Suprapubic skin (tissue), 4 donors: ENCODE data around the gene SPINK4. TPM values are rescaled to one million over a fixed set of nuclear protein-coding genes. Genes with fewer than 3 reads are reported as not detected.

Source experiments
- DNase-seq, 2 donors: peaks; one replicate each; pipeline ENCODE4 v3.0.0-alpha.2; 2019; ENCODE audit warnings: low spot score in 2 of 2
- H3K27ac ChIP-seq: fragments of 200-600 bp; sonication (generic); one replicate; pipeline ENCODE4 v1.5.1; 2019
- H3K27me3 ChIP-seq: fragments of 200-600 bp; sonication (generic); one replicate; pipeline ENCODE4 v1.5.1; 2019
- H3K36me3 ChIP-seq: fragments of 200-600 bp; sonication (generic); one replicate; pipeline ENCODE4 v1.5.1; 2019
- H3K4me1 ChIP-seq: fragments of 200-600 bp; sonication (generic); one replicate; pipeline ENCODE4 v1.5.1; 2019
- H3K4me3 ChIP-seq: fragments of 200-600 bp; sonication (generic); one replicate; pipeline ENCODE4 v1.5.1; 2019; ENCODE audit warnings: mild to moderate bottlenecking
- H3K9me3 ChIP-seq: fragments of 200-600 bp; sonication (generic); one replicate; pipeline ENCODE4 v1.5.1; 2019
- EP300 ChIP-seq: sonication (generic); formaldehyde crosslinking; IDR thresholded peaks from one replicate; pipeline ENCODE4 v1.6.1; 2017; ENCODE audit warnings: antibody characterized with exemption
- POLR2A ChIP-seq, 2 donors: fragments of 450-650 bp; IDR thresholded peaks; one replicate each; pipeline ENCODE4 v1.6.1; 2017; ENCODE audit warnings: antibody characterized with exemption in 2 of 2, mild to moderate bottlenecking in 2 of 2, moderate library complexity in 2 of 2
- POLR2AphosphoS5 ChIP-seq, 3 donors: sonication (generic); formaldehyde crosslinking; IDR thresholded peaks; one replicate each; pipeline ENCODE4 v1.6.1; 2017; ENCODE audit warnings: antibody characterized with exemption in 3 of 3
- WGBS: methylation state at CpG from one replicate; pipeline ENCODE4 v1.1.5; 2018; 5-methylcytosine and 5-hydroxymethylcytosine counted together
- total RNA-seq, 4 donors: library from RNA; depleted of rRNA; stranded (reverse); fragments of >200 nt; gene quantifications; one replicate each; pipeline ENCODE4 v1.1.0, GENCODE V29; 2016
- TF ChIP-seq, protein P1 (sequence below), 2 donors: fragments of 200-600 bp in 1 of 2; fragments of 450-650 bp in 1 of 2; sonication (generic) in 1 of 2; IDR thresholded peaks; one replicate each; pipeline ENCODE4 v1.5.1; 2016 to 2019; ENCODE audit warnings: antibody characterized with exemption in 2 of 2, mild to moderate bottlenecking in 1 of 2, moderate library complexity in 1 of 2

The SPINK4 gene, protein sequence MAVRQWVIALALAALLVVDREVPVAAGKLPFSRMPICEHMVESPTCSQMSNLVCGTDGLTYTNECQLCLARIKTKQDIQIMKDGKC
- not detected for total RNA-seq

DNA sequence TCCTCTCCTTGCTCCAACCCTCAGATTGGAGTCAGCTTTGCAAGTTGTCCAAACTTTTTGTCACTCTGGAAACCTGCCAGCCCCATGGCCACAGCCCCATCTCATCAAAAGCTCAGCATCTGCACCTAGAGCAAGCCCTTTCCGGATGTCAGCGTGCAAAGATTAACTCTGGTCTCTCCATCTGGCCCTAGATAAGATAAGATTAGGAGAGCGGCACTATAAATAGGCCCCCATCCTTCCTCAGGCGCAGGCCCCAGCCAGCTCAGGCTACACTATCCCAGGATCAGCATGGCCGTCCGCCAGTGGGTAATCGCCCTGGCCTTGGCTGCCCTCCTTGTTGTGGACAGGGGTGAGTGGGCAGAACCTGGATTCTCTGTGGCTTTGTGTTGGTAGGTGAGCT lies at the start of gene SPINK4:
Gene SPINK4 (plus strand): TSS at position 247 of the 400 bp plus-strand sequence. CDS start 42 bp downstream, at position 289.
- H3K4me1 ChIP-seq: peaks cover 5% of the 10 kb centered on the region
- H3K36me3 ChIP-seq: no peaks in the 10 kb centered on the region
- H3K4me3 ChIP-seq: no peak within 1 kb of the TSS
- H3K27ac ChIP-seq: no peak within 1 kb of the TSS
- no peaks in the 10 kb centered on the region for H3K27me3 ChIP-seq
- 61% methylated on average over 3 of the region's 7 CpGs for whole genome bisulfite sequencing
- DNase-seq: peak; percentile 59 to 70
- TF ChIP-seq, protein P1, sequence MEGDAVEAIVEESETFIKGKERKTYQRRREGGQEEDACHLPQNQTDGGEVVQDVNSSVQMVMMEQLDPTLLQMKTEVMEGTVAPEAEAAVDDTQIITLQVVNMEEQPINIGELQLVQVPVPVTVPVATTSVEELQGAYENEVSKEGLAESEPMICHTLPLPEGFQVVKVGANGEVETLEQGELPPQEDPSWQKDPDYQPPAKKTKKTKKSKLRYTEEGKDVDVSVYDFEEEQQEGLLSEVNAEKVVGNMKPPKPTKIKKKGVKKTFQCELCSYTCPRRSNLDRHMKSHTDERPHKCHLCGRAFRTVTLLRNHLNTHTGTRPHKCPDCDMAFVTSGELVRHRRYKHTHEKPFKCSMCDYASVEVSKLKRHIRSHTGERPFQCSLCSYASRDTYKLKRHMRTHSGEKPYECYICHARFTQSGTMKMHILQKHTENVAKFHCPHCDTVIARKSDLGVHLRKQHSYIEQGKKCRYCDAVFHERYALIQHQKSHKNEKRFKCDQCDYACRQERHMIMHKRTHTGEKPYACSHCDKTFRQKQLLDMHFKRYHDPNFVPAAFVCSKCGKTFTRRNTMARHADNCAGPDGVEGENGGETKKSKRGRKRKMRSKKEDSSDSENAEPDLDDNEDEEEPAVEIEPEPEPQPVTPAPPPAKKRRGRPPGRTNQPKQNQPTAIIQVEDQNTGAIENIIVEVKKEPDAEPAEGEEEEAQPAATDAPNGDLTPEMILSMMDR (IDR thresholded peaks at IDR 0.05): no peak
- TF ChIP-seq POLR2AphosphoS5 (IDR thresholded peaks at IDR 0.05): no peak
- TF ChIP-seq POLR2A (IDR thresholded peaks at IDR 0.05): no peak
- no peak for TF ChIP-seq EP300
- no peaks in the 10 kb centered on the region for H3K9me3 ChIP-seq

DNA sequence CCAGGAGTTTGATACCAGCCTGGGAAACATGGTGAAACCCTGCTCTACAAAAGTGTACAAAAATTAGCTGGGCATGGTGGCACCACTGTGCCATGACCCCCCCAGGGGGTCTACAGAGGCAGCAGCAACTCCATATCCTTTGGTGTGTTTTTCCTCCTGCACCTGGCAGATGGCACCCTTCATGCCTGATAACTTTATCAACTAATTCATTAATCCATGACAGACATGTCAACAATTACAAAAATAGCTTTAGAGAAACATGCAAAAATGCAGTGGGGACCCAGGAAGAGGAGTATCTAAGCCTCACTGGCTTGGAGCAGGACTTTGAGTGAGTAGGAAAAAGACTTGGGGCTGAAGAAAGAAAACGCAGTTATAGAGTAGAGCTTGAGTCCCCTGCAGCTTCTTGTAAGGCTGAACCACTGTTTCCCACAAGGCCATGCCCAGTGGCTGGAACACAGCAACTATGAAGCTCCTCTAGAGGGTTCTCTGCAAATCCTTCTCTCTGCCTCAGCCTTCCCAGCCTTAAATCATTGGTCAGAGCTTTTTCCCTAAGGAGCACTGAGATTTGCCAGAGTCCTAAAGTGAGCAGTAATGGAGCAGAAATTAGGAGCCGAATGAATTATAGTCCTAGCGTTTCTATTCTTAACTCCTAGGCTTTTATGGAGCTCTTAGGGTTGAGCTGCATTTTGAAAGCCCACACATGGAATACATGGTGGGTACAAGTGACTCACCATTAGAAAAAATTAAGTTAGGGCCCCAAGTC lies 47.3 kb upstream of the SPINK4 start:
- H3K4me3 ChIP-seq: no peak overlapping the region
- H3K4me1 ChIP-seq: peaks cover 36% of the 10 kb centered on the region
- no peak for DNase-seq
- H3K27ac ChIP-seq: no peak overlapping the region
- no peak for TF ChIP-seq POLR2AphosphoS5 (IDR thresholded peaks at IDR 0.05)
- TF ChIP-seq, protein P1 (IDR thresholded peaks at IDR 0.05): no peak
- no peak for TF ChIP-seq POLR2A (IDR thresholded peaks at IDR 0.05)
- no peak for TF ChIP-seq EP300
- no peaks in the 10 kb centered on the region for H3K9me3 ChIP-seq
- no peaks in the 10 kb centered on the region for H3K36me3 ChIP-seq
- WGBS: 70% methylated on average over 3 of the region's 3 CpGs
- no peaks in the 10 kb centered on the region for H3K27me3 ChIP-seq

DNA sequence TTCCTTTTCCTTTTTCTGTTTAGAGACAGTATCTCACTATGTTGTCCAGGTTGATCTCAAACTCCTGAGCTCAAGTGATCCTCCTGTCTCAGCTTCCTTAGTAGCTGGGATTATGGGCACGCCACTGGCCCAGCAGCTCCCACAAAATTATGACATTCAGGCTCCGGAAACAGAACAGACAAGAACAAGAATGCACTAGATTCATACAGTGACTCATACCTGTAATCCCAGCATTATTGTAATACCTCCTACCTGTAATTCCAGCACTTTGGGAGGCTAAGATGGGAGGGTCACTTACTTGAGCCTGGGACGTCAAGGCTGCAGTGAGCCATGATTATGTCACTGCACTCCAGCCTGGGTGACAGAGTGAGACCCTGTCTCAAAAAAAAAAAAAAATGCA lies 46.1 kb upstream of the SPINK4 start:
- Histone ChIP-seq H3K4me3 (no peak overlapping the region), H3K4me1 (peaks cover 38% of the 10 kb centered on the region), H3K9me3 (no peaks in the 10 kb centered on the region), H3K36me3 (no peaks in the 10 kb centered on the region), H3K27me3 (no peaks in the 10 kb centered on the region), H3K27ac (no peak overlapping the region)
- WGBS: 69% methylated on average over 3 of the region's 3 CpGs
- TF ChIP-seq POLR2A (IDR thresholded peaks at IDR 0.05) (no peak), EP300 (no peak), POLR2AphosphoS5 (IDR thresholded peaks at IDR 0.05) (no peak)
- TF ChIP-seq, protein P1 (IDR thresholded peaks at IDR 0.05): no peak
- no peak for DNase-seq

DNA sequence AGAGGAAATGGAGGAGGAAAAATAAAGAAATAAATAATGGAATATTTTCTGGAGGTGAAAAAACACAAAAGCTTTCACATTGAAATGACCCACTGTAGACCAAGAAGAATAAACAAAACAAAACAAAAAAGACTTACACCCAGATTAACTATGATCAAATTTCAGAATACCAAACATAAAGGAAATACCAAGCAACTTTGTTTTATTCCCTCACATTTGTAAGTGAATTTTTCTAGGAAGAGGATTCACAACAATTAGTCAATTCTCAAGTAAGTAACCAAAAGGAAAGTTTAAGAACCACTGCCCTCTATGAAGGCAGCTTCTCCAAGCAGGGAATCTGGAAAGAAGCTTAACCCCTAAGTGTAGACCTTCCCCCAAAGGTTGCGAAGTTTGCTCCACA lies 43.2 kb upstream of the SPINK4 start:
- Histone ChIP-seq H3K36me3 (no peaks in the 10 kb centered on the region), H3K27me3 (no peaks in the 10 kb centered on the region), H3K4me3 (no peak overlapping the region), H3K9me3 (no peaks in the 10 kb centered on the region), H3K27ac (peak overlapping the region; percentile 67), H3K4me1 (peaks cover 29% of the 10 kb centered on the region)
- 92% methylated on average over 1 of the region's 1 CpG for WGBS
- DNase-seq: no peak
- TF ChIP-seq, protein P1 (IDR thresholded peaks at IDR 0.05): no peak
- TF ChIP-seq POLR2AphosphoS5 (IDR thresholded peaks at IDR 0.05) (no peak), EP300 (no peak), POLR2A (IDR thresholded peaks at IDR 0.05) (no peak)

DNA sequence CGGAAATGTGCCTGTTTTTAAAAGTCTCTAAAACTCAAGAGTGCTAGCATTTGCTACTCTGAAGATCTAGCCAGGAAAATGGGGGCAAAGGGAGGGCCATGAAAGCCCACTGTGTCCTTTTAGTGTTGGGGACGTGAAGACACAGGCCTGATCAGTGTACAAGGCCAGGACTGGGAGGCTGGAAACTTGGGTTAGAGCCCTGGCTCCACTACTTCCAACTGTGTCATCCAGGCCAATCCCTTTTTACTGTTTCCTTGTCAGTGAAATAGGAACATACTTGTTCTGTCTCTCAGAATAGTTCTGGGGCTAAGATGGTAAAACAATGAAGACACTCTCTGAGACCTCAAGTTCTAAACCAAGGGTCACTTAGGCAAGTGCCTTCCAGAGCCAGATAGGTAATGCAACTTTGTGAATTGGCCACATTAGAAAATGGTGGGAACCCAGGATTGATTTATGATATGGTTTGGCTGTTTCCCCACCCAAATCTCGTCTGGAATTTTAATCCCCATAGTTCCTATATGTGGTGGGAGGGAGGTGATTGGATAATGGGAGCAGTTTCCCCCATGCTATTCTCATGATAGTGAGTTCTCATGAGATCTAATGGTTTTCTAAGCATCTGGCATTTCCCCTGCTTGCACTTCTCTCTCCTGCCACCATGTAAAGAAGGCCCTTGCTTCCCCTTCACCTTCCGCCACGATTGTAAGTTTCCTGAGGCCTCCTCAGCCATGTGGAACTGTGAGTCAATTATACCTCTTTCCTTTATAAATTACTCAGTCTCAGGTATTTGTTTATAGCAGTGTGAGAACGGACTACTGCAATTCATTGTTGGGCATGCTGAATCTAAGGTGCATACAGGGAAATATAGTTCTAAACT lies 42.5 kb upstream of the SPINK4 start:
- Histone ChIP-seq H3K9me3 (no peaks in the 10 kb centered on the region), H3K4me3 (no peak overlapping the region), H3K4me1 (peaks cover 29% of the 10 kb centered on the region), H3K36me3 (no peaks in the 10 kb centered on the region), H3K27ac (peak overlapping the region; percentile 67), H3K27me3 (no peaks in the 10 kb centered on the region)
- no peak for DNase-seq
- TF ChIP-seq, protein P1 (IDR thresholded peaks at IDR 0.05): no peak
- TF ChIP-seq EP300 (no peak), POLR2A (IDR thresholded peaks at IDR 0.05) (no peak)
- WGBS: 40% methylated on average over 6 of the region's 6 CpGs
